DND-41 (cell line): ENCODE results near the gene SND1.

Experiments used
- ATAC-seq: fragments of 200-7000 bp; cut with Tn5 transposase; 3 replicates; pipeline ENCODE4 v1.9.1; 2021; ENCODE audit warnings: low read depth; ENCODE audit not compliant: insufficient read depth
- DNase-seq: peaks from one replicate; pipeline ENCODE4 v3.0.0-alpha.2; 2020
- H2AFZ ChIP-seq: 2 replicates; pipeline ENCODE4 v1.6.0; 2012; ENCODE audit warnings: low read depth, low read length
- H3K27ac ChIP-seq: 2 replicates; pipeline ENCODE4 v1.5.1; 2012; ENCODE audit warnings: low read length, inconsistent platforms
- H3K27me3 ChIP-seq: fragments of 200-600 bp; sonication (generic); 2 replicates; pipeline ENCODE4 v1.6.0; 2012; ENCODE audit warnings: low read length, mild to moderate bottlenecking, inconsistent platforms; ENCODE audit not compliant: insufficient read depth, poor library complexity
- H3K36me3 ChIP-seq: 2 replicates; pipeline ENCODE4 v1.5.1; 2012; ENCODE audit warnings: low read length, inconsistent platforms; ENCODE audit not compliant: insufficient read depth
- H3K4me1 ChIP-seq: 2 replicates; pipeline ENCODE4 v1.5.1; 2012; ENCODE audit warnings: mild to moderate bottlenecking, low read length; ENCODE audit not compliant: insufficient read depth
- H3K4me2 ChIP-seq: 2 replicates; pipeline ENCODE4 v1.6.0; 2012; ENCODE audit warnings: mild to moderate bottlenecking, moderate library complexity, low read length, inconsistent platforms; ENCODE audit not compliant: insufficient read depth
- H3K4me3 ChIP-seq, 2 experiments: fragments of 200-600 bp in 1 of 2; shearing (Covaris generic) in 1 of 2; 2 replicates each; pipeline ENCODE4 v1.5.1; 2012 to 2016; ENCODE audit warnings: inconsistent platforms in 2 of 2, low read length in 2 of 2, mild to moderate bottlenecking in 2 of 2, low read depth in 1 of 2, moderate library complexity in 1 of 2
- H3K79me2 ChIP-seq: 2 replicates; pipeline ENCODE4 v1.6.0; 2012; ENCODE audit warnings: low read length, inconsistent platforms; ENCODE audit not compliant: insufficient read depth
- H3K9ac ChIP-seq: 2 replicates; pipeline ENCODE4 v1.6.0; 2012; ENCODE audit warnings: low read depth, mild to moderate bottlenecking, inconsistent platforms, low read length, moderate library complexity
- H3K9me3 ChIP-seq: 2 replicates; pipeline ENCODE4 v1.5.1; 2012; ENCODE audit warnings: low read length, moderate library complexity, mild to moderate bottlenecking, inconsistent platforms; ENCODE audit not compliant: insufficient read depth, severe bottlenecking
- H4K20me1 ChIP-seq: 2 replicates; pipeline ENCODE4 v1.6.0; 2012; ENCODE audit warnings: low read length; ENCODE audit not compliant: insufficient read depth
- EZH2 ChIP-seq: IDR thresholded peaks from 3 replicates; pipeline ENCODE4 v1.6.1; 2012; ENCODE audit warnings: borderline replicate concordance, low read depth, mild to moderate bottlenecking, moderate library complexity, low read length, inconsistent platforms; ENCODE audit not compliant: severe bottlenecking
- TF ChIP-seq, protein P1 (sequence below): IDR thresholded peaks from 2 replicates; pipeline ENCODE4 v1.5.1; 2012; ENCODE audit warnings: borderline replicate concordance, low read length, moderate library complexity, mild to moderate bottlenecking; ENCODE audit not compliant: poor library complexity, severe bottlenecking; ENCODE audit errors: extremely low read depth

SND1 gene

DNA sequence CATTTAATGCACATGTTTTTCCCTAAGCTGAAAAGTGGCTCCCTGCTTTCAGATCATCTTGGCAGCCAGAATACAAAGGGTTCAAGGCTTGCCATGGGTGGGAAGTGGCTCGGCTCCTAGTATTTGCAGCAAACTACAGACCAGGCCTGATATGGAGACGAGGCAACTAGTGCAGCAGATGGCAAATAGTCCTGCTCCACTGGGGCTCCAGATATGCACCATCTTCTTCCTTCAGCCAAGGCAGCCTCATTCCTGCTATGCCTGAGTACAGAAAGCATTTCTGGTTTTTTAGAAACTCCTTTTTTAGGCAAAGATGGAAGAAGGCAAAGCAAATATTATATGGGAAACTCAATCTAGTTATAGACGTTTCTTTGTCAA, 355.3 kb downstream of the SND1 start:
- no peak overlapping the region for H3K4me2 ChIP-seq
- no peaks in the 10 kb centered on the region for H3K9me3 ChIP-seq
- no peak overlapping the region for H3K4me3 ChIP-seq
- DNase-seq (no peak), ATAC-seq (no peak)
- no peak overlapping the region for H3K27ac ChIP-seq
- 0 out of 2 replicates have a peak, but pooled peaks cover 3% of the 10 kb centered on the region for H3K4me1 ChIP-seq
- H3K9ac ChIP-seq, result no peak overlapping the region
- H3K27me3 ChIP-seq, result no peaks in the 10 kb centered on the region
- no peaks in the 10 kb centered on the region; the same call in 1 of the 2 replicates for H3K36me3 ChIP-seq
- no peak for TF ChIP-seq EZH2
- TF ChIP-seq, protein P1, sequence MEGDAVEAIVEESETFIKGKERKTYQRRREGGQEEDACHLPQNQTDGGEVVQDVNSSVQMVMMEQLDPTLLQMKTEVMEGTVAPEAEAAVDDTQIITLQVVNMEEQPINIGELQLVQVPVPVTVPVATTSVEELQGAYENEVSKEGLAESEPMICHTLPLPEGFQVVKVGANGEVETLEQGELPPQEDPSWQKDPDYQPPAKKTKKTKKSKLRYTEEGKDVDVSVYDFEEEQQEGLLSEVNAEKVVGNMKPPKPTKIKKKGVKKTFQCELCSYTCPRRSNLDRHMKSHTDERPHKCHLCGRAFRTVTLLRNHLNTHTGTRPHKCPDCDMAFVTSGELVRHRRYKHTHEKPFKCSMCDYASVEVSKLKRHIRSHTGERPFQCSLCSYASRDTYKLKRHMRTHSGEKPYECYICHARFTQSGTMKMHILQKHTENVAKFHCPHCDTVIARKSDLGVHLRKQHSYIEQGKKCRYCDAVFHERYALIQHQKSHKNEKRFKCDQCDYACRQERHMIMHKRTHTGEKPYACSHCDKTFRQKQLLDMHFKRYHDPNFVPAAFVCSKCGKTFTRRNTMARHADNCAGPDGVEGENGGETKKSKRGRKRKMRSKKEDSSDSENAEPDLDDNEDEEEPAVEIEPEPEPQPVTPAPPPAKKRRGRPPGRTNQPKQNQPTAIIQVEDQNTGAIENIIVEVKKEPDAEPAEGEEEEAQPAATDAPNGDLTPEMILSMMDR, result no peak
- no peak overlapping the region for H2AFZ ChIP-seq
- H3K79me2 ChIP-seq, result no peaks in the 10 kb centered on the region
- H4K20me1 ChIP-seq, result peaks cover 3% of the 10 kb centered on the region

DNA sequence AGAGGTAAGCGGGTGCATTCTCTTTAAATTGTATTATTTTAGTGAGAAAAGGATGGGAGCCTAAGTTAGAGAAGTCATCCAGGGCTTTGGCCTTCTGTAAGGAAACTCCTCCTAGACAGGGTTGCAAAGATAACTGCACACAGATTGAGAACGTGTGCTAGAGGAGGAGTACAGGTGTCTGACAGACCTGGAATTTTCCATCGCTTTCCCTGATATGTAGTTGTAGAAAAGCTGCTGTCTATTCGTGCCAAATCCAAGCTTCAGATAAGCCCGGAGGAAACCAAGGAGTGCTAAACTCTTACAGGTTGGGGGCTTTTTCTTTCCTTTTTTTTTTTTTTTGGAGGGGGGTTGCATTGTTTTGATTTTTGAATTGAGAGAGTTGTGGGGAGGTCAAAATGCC, 356.1 kb downstream of the SND1 start:
- ATAC-seq (no peak), DNase-seq (no peak)
- H4K20me1 ChIP-seq, result peaks cover 3% of the 10 kb centered on the region
- no peak overlapping the region for H3K9ac ChIP-seq
- H3K27ac ChIP-seq, result no peak overlapping the region
- no peaks in the 10 kb centered on the region for H3K79me2 ChIP-seq
- 0 out of 2 replicates have a peak, but pooled peaks cover 3% of the 10 kb centered on the region for H3K4me1 ChIP-seq
- no peaks in the 10 kb centered on the region for H3K27me3 ChIP-seq
- no peak overlapping the region for H3K4me3 ChIP-seq
- H3K36me3 ChIP-seq, result no peaks in the 10 kb centered on the region; the same call in 1 of the 2 replicates
- TF ChIP-seq, protein P1, result no peak
- TF ChIP-seq EZH2, result no peak
- no peak overlapping the region for H3K4me2 ChIP-seq
- H3K9me3 ChIP-seq, result no peaks in the 10 kb centered on the region
- H2AFZ ChIP-seq, result no peak overlapping the region

DNA sequence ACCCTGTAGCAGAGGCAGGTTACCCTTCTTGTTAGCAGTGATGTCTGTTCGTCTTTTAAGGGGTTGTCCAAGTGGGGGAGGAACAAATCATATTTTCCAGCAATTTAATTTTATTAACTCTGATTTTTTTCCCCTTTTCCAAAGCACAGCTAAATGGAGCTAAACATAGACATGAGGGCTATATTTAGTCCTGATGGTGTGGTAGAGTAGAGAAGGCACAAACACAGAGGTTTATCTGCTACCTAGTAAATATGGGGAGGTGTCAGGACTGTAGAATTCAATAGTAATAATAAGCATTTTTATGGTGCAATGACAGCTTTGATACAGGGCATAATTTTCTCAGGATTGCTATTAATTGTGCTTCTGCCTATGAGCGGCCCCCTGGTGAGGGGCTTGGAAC, 356.8 kb downstream of the SND1 start:
- Histone ChIP-seq H3K4me3 (no peak overlapping the region), H3K27ac (no peak overlapping the region), H2AFZ (no peak overlapping the region), H3K36me3 (no peaks in the 10 kb centered on the region; the same call in 1 of the 2 replicates), H4K20me1 (peaks cover 3% of the 10 kb centered on the region), H3K4me1 (no peaks in the 10 kb centered on the region), H3K9me3 (no peaks in the 10 kb centered on the region), H3K9ac (no peak overlapping the region), H3K79me2 (no peaks in the 10 kb centered on the region), H3K4me2 (no peak overlapping the region), H3K27me3 (no peaks in the 10 kb centered on the region)
- TF ChIP-seq, protein P1, result no peak
- no peak for TF ChIP-seq EZH2
- ATAC-seq (no peak), DNase-seq (no peak)
